Common myeloid progenitor, CD34-positive (primary cell): ENCODE data around the gene TXK.

Source experiments
- CTCF ChIA-PET: fragments of 350-600 bp; sonication (Branson Sonifier 250); formaldehyde crosslinking; loops from one replicate; lab custom pipeline; 2021; ENCODE audit warnings: antibody characterized with exemption; lab: Charles Lee
- POLR2A ChIA-PET: fragments of 350-600 bp; sonication (Branson Sonifier 250); formaldehyde crosslinking; loops from one replicate; lab custom pipeline; 2021; ENCODE audit warnings: antibody characterized with exemption; lab: Charles Lee
- DNase-seq, 3 donors: peaks; one replicate each; pipeline versions ENCODE4 v3.0.0 to v3.0.0-alpha.2; 2013
- H3K27ac ChIP-seq, 2 experiments: 1 replicate in 1 of 2; 2 replicates in 1 of 2; pipeline ENCODE4 v1.7.0; 2013; ENCODE audit warnings: inconsistent platforms in 2 of 2, low read length in 2 of 2, mild to moderate bottlenecking in 2 of 2, low read depth in 1 of 2, moderate library complexity in 1 of 2; ENCODE audit not compliant: severe bottlenecking in 2 of 2, insufficient read depth in 1 of 2, poor library complexity in 1 of 2
- H3K27me3 ChIP-seq, 5 experiments: replicated peaks in 2 of 5; 1 replicate in 3 of 5; 2 replicates in 2 of 5; pipeline versions ENCODE4 v1.6.1 to v1.7.0; 2013; ENCODE audit warnings: low read length in 4 of 5, mild to moderate bottlenecking in 2 of 5, moderate library complexity in 2 of 5, inconsistent platforms in 1 of 5; ENCODE audit not compliant: insufficient read depth in 5 of 5, control insufficient read depth in 4 of 5
- H3K36me3 ChIP-seq, 4 experiments: 1 replicate in 2 of 4; 2 replicates in 2 of 4; pipeline versions ENCODE4 v1.6.1 to v1.7.0; 2013; ENCODE audit warnings: low read length in 3 of 4, control low read depth in 1 of 4, mild to moderate bottlenecking in 1 of 4; ENCODE audit not compliant: control insufficient read depth in 4 of 4, insufficient read depth in 4 of 4
- H3K4me1 ChIP-seq, 4 experiments: 1 replicate in 3 of 4; 2 replicates in 1 of 4; pipeline versions ENCODE4 v1.6.1 to v1.7.1; 2013; ENCODE audit warnings: low read length in 3 of 4, mild to moderate bottlenecking in 3 of 4, control low read depth in 1 of 4, inconsistent platforms in 1 of 4, moderate library complexity in 1 of 4; ENCODE audit not compliant: control insufficient read depth in 4 of 4, insufficient read depth in 4 of 4; ENCODE audit errors: control extremely low read depth in 1 of 4
- H3K4me3 ChIP-seq, 7 experiments: 1 replicate in 4 of 7; 2 replicates in 3 of 7; pipeline versions ENCODE4 v1.5.1 to v1.7.0; 2013; ENCODE audit warnings: mild to moderate bottlenecking in 7 of 7, low read length in 6 of 7, moderate library complexity in 6 of 7, inconsistent platforms in 2 of 7, low read depth in 2 of 7, control low read depth in 1 of 7; ENCODE audit not compliant: insufficient read depth in 4 of 7, control insufficient read depth in 1 of 7; ENCODE audit errors: extremely low read depth in 1 of 7
- H3K9me3 ChIP-seq, 5 experiments: 1 replicate in 4 of 5; 2 replicates in 1 of 5; pipeline versions ENCODE4 v1.6.1 to v1.7.1; 2013; ENCODE audit warnings: low read length in 4 of 5, mild to moderate bottlenecking in 2 of 5, inconsistent platforms in 1 of 5, low read depth in 1 of 5, moderate library complexity in 1 of 5; ENCODE audit not compliant: control insufficient read depth in 4 of 5, insufficient read depth in 2 of 5; ENCODE audit errors: control extremely low read depth in 1 of 5
- WGBS: methylation state at CpG from one replicate; pipeline ENCODE4 v1.1.5; 2013; ENCODE audit not compliant: insufficient coverage; 5-methylcytosine and 5-hydroxymethylcytosine counted together

TXK gene

DNA sequence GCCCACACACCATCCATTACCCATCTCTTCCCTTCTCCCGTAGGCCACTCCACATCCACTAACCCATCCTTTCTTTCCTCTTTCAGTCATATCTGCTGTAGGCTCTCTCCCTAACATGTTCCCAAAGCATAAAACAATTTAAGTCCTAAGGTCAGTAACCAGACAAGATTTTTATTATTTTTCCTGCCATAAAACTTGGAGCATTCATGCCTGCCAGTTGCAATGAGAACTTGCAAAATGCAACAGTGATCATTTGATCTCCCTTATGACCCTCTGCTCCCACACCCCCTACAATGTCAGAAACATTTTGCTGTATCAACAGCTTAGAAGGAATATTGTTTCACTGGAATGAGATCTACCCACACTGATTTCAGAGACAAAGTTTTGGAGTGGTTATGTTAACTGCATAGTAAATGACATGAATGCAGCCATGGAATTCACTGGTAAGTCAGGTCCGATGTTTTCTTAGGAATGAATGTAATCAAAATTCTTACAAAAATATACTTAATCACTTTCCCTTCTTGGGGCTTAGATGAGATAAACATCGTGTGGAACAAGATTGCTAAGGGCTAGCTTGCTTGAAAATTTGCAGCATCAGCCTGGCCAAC is 111.8 kb downstream of the TXK start:
- ChIA-PET CTCF (no interaction called here), POLR2A (no interaction called here)
- 100% methylated on average over 1 of the region's 3 CpGs for WGBS
- H3K27ac ChIP-seq: no peak overlapping the region
- no peak overlapping the region for H3K4me3 ChIP-seq
- peaks cover 6 to 29% (median 7%) of the 10 kb centered on the region in 5 experiments for H3K27me3 ChIP-seq
- no peaks in the 10 kb centered on the region for H3K9me3 ChIP-seq
- H3K36me3 ChIP-seq: no peaks in the 10 kb centered on the region
- no peak for DNase-seq
- H3K4me1 ChIP-seq: peaks cover 0 to 3% (median 3%) of the 10 kb centered on the region in 4 experiments

DNA sequence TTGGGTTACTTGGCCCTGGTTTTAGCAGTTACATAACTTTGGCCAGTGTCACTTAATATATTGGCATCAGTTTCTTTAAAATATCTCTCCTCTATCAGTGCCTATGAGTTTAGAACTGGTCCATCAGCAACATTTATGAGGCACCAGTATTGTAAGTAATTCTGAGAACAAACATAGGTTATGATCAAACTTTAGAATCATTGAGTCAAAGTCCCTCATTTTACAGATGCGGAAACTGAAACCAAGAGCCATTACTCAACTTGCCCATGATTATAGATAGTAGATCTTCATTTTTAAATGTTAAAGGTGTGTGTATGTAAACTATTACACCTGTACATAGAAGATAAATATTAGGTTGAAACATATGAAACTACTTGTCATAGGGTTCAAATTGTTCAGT is 113.0 kb downstream of the TXK start:
- no CpG with 5 or more reads among the region's 1 CpG for WGBS
- H3K27me3 ChIP-seq: peaks cover 6 to 34% (median 9%) of the 10 kb centered on the region in 5 experiments
- ChIA-PET POLR2A (no interaction called here), CTCF (no interaction called here)
- DNase-seq: no peak
- H3K4me3 ChIP-seq: no peak overlapping the region
- no peaks in the 10 kb centered on the region for H3K36me3 ChIP-seq
- no peaks in the 10 kb centered on the region for H3K9me3 ChIP-seq
- H3K27ac ChIP-seq: no peak overlapping the region
- H3K4me1 ChIP-seq: peaks cover 0 to 15% (median 13%) of the 10 kb centered on the region in 4 experiments

DNA sequence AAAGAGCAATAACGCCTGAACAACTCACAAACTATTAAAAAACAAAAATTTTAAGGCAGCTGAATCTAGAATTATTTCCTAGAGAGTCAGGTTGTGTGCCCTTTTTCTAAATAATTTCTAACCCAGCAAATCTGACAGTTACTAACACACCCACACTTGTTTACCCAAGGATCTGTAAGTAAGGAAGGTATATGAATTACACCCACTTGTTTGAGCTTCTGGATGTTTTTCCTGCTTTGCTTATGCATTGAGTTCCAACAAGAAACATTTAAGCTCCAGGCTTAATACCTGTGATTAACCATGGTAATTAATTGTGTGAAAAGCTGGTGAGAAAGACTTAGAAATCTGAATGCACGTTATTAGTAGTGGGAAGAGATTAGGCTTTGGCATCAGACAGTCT is 115.9 kb downstream of the TXK start:
- no peaks in the 10 kb centered on the region for H3K36me3 ChIP-seq
- H3K4me1 ChIP-seq: peaks cover 0 to 20% (median 15%) of the 10 kb centered on the region in 4 experiments
- H3K9me3 ChIP-seq: no peaks in the 10 kb centered on the region
- POLR2A ChIA-PET: no interaction called here
- 78% methylated on average over 1 of the region's 2 CpGs for WGBS
- peaks cover 6 to 37% (median 9%) of the 10 kb centered on the region in 5 experiments for H3K27me3 ChIP-seq
- CTCF ChIA-PET: interaction anchor here (0.8 to 4.4 kb wide), 6 partner anchors 10 to 237 kb away, joined by 3 to 11 read pairs (median 6); no protein-coding TSS in a partner anchor
- no peak overlapping the region for H3K27ac ChIP-seq
- H3K4me3 ChIP-seq: no peak overlapping the region
- DNase-seq: no peak

DNA sequence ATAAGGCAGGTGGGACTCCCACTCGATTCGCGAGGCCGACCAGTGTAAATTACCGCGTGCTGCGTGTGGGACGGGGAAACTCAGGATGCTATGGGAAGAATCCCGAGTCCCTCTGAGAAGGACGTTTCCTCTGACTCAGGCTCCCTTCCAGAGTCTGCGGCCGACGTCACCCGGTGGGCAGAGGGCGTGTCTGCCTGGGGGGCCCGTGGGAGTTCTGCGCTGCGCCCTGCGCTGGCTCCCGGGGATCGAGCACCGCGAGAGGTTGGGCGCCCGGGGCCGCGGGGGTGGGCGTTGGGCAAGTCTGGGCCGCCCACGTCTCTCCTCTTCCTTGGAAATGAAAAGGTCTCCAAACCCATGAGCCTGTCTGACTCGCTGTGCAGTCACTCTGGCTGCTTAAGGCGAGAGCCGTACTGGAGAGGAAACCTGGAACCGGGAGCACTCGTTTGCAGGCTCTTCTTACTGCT is 116.9 kb downstream of the TXK start:
- WGBS: 1% methylated on average over 30 of the region's 35 CpGs
- Histone ChIP-seq H3K27me3 (peaks cover 6 to 37% (median 9%) of the 10 kb centered on the region in 5 experiments), H3K4me1 (peaks cover 0 to 23% (median 15%) of the 10 kb centered on the region in 4 experiments), H3K4me3 (peak overlapping the region; percentile 47 to 80 (median 74)), H3K27ac (no peak overlapping the region), H3K9me3 (no peaks in the 10 kb centered on the region), H3K36me3 (no peaks in the 10 kb centered on the region)
- peak in 2 of 3 donors; percentile 28 to 56 for DNase-seq
- CTCF ChIA-PET: interaction anchor here (1.0 to 4.4 kb wide), 4 partner anchors 17 to 238 kb away, joined by 3 to 11 read pairs (median 6); no protein-coding TSS in a partner anchor
- POLR2A ChIA-PET: no interaction called here
